Measurements from ENCODE around the gene KLHL13.
"Not testable (repeated sequence)": the region's sequence is repeated elsewhere in the genome, so short reads cannot be mapped to it uniquely, and the experiment has no call there.

The KLHL13 gene

DNA sequence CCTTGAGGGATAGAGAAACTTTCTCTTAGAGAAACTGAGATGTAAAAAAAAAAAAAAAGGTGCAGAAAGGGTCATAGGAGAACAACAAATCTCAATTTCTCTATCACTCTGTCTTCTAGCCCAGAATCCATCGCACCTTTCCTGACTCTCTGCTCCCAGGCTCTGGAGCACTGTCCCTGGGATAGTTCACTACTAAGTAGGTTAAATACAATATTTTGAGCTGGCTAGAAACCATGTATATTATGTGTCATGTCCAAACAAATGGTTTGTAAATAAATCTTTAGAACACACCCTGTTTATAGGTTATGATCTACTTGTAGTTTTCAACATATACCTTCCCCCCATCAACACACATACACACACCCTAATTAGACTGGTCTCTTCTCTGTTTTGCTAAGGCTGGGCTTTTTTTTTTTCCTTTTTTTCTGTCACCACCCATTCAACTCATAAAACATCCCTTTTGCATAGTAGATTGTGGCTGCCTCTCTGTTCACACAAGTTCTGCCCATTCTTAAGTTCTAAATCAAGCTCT is 124.4 kb downstream of the KLHL13 start:
- DNase-seq (ENCODE audit: low read depth), result no peak

DNA sequence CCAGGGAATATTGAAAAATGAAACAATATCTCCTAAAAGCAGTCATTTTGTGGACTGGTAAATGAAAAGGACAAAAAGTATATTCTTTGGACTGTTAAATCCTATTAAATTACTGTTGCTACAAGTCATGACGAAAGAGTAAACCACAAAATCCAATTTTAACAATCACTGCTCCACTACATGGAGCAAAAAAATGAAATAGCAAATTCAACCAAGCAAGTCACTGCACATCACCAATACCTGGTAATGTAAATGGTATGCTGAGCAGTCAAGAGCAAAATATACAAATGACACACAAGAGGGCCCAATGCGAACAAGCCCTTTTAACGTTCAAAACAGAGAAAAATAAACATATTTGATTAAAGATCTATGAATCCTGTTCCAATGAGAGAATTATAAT is 126.2 kb downstream of the KLHL13 start:
- DNase-seq (ENCODE audit: low read depth), result no peak

DNA sequence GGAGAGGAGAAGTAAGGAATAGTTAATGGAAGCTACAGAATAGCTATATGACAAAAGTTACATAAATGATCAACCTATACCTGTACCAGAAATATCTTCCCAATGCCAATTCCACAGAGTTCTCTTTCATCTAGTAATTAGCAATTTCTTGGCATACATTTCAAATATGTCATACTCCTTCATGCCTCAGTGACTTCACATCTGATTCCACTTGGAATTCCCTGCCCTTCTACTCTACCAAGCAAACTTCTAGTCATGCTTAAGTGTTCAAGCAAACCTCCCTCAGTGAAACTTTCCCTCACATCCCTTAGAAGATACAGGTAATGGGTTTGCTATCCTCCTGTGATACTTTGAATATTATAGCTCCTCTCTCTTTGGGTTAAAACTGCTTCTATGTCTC is 127.1 kb downstream of the KLHL13 start:
- no peak for DNase-seq (ENCODE audit: low read depth)

DNA sequence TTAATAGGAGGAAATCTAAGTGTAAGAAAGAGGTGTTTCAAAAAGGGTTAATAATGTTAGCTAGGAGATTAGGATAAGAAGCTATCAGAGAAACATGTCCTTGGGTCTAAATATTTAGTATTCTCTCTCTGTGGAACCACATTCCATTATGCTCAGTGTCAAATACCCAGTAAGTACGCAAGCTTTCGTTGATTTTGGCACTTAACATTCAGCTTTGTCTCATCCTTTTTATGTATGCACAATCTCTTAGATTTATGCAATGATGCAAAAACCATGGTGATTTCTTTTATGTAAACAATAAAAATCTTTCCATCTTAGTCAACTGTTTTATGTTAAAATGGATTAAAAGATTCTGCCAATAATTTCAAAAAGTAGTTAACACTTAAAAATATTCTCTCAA is 129.2 kb downstream of the KLHL13 start:
- DNase-seq (ENCODE audit: low read depth), result no peak

DNA sequence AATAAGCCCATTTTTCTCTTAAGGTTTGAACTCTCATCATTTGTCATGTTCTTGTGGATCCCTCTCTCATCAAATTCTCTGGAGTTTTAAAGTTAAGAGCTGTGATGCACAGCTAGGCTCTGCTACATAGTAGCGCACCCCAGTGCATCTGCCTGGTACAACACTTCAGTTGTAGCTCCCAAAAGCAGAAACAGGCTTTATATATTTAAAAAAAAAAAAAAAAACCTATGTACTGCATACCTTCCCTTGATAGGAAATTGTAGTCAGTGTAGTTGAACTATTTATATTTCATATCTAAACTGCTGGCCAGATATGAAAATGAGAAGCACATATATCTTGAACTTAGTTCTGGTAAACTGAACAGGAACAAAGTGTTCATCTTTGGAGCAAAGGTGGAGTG is 131.4 kb downstream of the KLHL13 start:
- DNase-seq (ENCODE audit: low read depth), result no peak

DNA sequence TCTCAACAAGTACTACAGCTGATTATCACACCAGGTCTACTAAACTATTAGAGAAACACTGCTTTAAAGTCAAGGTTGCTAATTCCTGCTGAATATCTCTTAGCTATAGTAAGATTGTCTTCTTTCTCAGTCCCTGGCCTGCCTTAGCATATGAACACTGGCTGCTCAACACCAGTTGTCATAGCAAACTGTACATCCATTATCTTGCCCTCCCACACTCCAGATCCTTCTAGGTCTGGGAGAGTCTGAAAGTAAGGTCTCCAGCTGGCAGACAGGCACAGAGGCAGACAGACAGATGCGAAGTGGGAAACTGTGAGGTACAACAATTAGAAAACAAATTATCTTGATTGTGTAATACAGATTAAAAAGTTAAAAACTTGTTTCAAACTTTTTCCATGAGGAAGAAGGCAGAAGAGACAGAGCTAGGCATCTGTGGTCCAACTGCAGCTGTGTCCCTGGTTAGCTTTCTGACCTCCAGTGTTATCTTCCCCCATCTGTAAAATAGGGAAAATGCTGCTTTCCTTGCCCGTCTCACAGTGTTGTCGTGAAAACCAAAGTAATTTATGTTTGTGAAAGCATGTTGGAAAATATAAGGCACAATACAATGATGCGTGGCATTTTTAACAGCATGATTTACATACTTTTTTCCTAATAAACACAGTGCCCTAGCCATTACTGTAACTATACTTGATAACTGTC is 133.8 kb downstream of the KLHL13 start:
- DNase-seq (ENCODE audit: low read depth), result no peak

DNA sequence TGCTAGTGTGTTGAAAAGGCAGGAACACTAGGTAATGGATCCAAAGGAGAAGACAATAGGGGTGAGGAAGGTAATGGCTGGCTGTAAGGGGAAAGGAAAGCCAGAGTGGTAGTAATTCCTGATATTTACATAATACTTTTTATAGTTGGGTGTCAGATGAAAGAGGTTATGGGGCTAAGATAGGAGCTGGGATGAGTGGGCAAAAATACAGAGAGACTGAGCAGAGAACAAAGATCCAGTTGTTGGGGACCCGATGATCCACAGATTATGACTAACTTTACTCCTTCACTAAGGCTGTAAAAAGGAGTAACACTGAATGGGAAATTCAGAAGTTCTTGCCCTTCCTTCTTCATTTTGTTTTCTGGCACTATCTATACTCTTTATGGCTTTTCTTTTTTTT is 138.2 kb downstream of the KLHL13 start:
- no peak for DNase-seq (ENCODE audit: low read depth)

DNA sequence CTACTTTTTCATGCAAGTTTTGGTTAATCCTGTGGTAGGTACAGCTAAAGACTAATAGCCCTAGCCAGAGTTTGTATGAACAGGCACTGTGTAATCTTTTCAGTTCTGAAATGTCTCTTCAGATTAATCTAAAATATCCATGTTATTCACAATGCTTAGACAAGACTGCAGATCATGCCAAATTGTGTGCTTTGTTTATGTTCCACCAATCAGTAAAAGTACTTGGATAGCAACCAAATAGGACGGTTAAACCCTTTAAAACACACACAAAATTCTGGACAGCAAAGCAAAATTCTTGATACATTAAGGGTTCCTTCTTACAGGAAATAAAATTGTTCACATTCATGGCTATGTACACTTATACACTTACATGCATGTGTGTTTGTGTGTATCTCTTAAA is 139.1 kb downstream of the KLHL13 start:
- DNase-seq (ENCODE audit: low read depth), result no peak

DNA sequence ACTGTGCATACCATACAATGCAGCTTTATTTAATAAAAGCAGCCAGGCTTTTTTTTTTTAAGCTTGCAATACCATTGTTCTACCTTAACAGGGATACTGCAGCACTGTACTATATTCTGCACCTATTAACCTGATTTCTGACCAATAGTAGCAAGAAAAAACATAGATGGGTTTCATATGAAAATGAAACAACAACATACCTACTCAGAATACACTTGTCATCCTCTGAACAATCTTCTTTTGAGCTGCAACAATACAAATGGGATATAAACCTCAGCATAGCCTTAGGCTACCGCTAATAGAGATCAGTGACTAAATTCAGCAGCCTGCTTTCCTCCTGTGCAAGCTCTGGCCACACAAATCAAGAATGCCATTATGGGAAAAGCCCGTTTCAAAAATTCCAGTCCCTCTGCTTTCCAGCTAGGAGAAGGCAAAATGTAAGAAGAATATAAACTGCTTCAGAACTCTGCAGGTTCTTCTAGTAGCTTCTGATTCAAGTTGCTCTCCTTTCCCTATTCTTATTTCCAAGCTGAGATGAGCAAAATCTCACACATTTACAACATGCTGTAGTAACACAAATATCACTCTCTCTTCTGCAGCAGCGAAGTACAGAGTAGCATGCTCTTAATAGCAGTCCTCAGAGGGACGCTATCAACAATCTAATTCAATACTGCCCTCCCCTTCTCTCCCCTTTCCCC is 143.4 kb downstream of the KLHL13 start:
- DNase-seq (ENCODE audit: low read depth), result no peak

DNA sequence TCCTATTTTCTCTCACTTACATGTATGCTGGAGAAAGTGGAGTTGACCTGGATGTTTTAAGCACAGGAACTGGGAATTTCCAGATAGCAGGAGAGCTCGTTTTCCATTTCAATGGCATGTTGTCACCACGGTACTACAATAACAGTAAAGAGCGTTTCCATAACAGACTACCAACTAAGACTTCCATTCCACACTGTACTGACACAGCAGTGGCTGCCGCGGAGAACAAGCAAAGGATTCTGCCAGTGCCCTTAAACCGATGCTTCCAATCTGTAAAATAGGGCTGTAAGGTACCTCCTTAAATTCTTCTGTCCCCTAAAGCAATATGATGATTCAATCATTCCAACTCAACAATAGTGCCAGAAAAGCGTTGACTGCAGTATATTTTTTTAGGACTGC is 143.9 kb downstream of the KLHL13 start:
- no peak for DNase-seq (ENCODE audit: low read depth)

DNA sequence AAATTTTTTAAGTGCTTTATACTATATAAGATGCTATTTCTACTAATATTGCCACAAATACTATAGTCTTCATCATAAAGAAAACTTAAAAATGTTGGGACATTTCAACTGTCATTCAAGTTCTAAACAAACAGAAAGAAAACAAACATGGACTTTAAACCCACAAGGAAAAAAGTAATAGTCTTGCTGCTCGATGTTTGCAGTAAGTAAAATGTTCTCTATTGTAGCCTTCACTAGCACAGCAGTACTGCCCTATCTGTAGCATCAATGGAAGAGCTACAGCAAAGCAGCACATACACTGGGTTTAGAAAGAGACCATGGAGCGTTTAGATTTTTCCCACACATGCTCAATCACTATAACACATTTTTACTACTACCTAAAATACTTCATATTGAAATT is 146.8 kb downstream of the KLHL13 start:
- no peak for DNase-seq (ENCODE audit: low read depth)

DNA sequence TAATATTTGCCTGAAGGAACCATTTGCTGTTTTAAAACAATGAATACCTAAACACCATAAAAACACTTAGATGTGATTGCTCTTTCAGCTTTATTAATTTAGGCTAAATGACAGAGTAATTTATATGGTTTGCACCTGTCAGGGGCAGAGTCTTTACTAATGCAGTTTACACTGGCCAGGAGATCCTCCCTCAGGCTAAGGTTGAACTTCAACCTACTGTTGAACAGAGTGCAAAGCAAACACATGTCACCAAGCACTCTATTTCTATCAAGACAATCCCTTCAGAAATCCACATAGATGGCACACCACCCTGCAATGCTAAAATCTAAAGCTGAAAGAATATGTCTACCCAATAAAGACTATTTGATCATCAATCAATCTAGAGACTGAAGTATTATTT is 147.3 kb downstream of the KLHL13 start:
- DNase-seq (ENCODE audit: low read depth), result no peak

DNA sequence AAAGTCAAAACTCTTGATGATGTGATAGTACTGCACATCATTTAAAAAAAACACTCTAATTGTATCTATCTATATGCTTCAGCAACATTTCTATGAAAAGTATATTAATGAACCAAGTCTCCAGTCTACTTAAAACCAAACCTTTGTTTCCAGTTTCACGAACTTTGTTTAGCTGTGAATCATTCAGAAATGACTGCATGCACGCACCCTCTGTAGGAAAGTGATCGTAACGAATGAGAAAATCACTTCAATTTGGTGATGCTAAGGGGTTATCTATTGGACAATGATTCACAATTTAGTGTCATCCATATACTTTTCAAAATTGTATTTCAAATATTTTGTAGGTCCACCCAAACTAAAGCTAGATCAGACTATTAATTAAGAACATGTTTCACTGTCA is 157.6 kb downstream of the KLHL13 start:
- no peak for DNase-seq (ENCODE audit: low read depth)

DNA sequence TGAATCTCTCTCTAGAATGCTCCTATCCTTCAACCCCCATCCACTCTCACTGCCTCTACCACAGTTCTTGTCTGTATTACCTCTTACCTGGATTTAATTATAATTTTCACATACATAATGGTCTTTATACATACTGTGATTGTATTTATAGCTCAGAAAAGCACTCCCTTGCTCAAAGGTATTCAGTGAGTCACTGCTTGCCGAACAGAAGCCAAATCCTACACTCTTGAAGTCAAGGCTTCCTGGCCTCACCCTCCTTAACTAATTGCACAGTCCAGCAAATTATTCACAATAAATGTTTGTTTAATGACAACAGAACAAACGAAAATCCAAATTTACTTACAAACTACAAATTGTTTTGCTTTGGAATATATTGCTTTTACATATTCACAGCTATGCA is 159.5 kb downstream of the KLHL13 start:
- no peak for DNase-seq (ENCODE audit: low read depth)

DNA sequence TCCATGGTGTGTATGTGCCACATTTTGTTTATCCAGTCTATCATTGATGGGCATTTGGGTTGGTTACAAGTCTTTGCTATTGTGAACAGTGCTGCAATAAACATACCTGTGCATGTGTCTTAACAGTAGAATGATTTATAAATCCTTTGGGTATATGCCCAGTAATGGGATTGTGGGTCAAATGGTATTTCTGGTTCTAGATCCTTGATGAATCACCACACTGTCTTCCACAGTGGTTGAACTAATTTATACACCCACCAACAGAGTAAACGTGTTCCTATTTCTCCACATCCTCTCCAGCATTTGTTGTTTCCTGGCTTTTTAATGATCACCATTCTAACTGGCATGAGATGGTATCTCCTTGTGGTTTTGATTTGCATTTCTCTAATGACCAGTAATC is 177.3 kb downstream of the KLHL13 start:
- not testable (repeated sequence) for DNase-seq (ENCODE audit: low read depth)

DNA sequence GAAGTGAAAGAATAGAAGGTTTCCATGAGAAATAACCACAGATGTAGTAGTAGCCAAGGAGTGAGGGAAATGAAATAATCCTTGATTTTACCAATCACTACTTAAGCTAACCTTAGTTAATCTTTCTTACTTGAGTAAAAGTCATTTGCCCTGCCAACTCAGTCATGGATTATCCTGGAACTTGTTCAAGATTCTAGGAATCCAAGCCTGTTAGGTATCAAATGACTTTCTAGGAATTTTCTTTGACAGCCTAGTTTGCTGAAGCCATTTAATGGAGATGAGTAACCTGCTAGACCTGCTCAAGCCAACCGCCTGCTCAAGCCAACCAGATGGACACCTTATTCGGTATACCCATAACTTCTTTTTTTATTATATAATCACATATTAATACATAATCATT is 180.5 kb downstream of the KLHL13 start:
- DNase-seq (ENCODE audit: low read depth), result no peak

DNA sequence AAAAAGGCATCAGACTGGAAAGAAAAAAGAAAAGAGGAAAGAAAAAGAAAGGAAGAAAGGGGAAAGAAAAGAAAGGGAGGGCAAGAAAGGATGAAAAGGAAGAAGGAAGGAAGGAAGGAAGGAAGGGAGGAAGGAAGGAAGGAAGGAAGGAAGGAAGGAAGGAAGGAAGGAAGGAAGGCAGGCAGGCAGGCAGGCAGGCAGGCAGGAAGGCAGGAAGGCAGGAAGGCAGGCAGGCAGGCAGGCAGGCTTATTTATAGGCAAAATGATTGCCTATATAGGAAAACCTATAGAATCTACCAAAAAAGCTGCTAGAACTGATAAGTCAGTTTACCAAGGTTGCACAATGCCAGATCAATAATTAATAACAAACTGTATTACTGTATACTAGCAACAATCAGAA is 186.5 kb downstream of the KLHL13 start:
- not testable (repeated sequence) for DNase-seq (ENCODE audit: low read depth)

DNA sequence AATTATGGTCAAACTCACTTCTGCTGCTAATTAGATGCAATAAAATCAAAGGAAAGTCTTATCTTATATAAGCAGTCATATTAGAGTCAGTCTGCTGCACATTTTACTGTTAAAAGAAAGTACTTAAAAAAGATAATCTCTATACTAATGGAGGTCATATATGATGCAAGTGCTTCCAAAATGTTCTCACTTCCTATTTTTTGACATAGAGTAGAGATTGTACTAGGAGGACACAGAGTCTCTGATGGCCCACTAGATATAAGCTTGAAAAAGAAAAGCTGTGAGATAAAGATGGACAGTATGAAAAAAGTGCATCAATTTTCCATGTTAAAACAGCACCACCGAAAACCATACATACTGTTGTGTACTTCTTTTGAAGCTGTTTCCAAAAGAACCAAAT is 196.9 kb downstream of the KLHL13 start:
- no peak for DNase-seq (ENCODE audit: low read depth)

DNA sequence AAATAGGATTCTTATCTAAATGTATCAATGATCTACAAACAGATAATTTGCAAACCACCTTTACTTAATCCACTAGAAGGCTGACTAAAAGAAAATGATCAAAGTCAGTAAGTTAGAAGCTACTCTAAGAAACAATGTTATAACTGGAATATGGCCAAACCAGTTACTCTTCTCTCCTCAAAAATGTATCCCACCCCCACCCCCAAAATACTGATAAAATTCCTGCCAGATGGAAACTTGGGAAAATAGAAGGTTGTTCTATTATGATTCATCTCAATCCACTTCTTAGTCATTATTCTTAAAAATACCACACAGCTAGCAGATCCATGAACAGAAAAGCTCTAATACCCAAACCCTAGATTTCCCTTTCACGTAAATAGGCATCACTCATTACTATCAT is 206.4 kb downstream of the KLHL13 start:
- no peak for DNase-seq (ENCODE audit: low read depth)

DNA sequence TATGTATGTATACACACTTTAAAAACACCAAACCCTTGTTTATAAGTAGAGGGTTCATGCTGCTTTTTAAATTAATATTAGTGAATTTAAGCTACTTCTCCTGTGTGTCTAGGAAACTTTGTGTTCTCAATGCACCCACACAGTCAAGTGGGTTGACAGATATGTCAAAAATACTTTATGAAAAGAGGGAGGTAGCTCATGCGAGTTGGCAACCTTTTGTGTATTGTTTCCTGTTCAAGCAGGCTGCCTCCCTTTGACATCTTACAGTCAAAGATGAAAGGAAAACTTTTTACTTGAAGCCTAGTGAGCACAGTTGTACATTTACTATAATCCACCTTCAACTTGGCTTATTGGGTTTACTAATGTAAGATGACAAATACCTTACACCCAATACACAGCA is 218.4 kb downstream of the KLHL13 start:
- DNase-seq (ENCODE audit: low read depth), result no peak

DNA sequence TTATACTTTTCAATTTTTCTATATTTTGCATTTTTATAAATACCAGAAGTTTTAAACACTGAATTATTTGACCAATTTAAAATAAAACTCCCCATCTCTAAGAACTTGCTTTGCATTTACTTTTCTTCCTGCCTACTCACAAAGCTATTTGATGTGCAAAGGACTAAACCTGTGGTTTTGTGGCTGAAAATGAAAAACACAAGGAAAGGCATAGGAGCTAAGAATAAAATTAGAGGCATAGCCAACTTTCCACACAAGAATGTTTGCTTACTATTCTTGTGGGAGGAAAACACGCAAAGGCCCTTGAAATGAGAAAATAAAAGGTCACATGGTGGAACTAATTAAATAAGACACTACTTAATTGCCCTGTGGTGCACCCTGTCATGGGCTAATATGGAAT is 221.2 kb downstream of the KLHL13 start:
- no peak for DNase-seq (ENCODE audit: low read depth)

DNA sequence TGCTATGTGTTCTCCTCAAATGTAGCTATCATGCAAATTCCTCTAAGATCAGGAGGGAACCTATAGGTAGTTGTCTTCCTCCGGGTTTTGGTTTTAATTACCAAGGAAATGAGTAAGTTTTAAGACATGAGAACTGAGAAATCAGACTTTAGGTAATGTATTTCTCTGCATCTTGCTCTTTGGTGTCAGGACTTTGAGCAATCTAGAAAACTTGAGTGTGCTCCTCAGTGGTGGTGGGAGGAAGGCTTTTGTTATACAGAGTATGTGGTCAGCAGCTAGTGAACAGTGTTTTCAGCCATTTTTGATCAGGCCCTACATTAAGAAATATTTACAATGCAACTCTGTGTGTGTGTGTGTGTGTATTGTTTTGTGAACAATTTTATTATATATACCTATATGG is 224.1 kb downstream of the KLHL13 start:
- DNase-seq (ENCODE audit: low read depth), result no peak

DNA sequence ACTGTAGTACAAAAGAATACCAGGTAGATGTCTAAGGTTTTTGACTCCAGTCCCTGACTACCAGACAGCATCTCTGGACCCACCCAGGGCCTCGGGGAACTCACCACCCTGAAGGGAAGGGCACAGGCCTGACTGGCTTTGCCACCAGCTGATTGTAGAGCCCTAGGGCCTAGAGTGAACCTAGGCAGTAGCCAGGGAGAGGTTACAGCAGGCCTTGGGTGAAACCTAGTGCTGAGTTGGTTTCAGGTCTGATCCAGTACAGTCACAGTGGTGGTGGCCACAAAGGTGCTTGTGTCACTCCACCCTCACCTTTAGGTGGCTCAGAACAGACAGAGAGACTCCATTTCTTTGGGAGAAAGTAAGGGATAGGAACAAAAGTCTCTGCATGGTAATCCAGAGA is 244.8 kb downstream of the KLHL13 start:
- DNase-seq (ENCODE audit: low read depth), result no peak

DNA sequence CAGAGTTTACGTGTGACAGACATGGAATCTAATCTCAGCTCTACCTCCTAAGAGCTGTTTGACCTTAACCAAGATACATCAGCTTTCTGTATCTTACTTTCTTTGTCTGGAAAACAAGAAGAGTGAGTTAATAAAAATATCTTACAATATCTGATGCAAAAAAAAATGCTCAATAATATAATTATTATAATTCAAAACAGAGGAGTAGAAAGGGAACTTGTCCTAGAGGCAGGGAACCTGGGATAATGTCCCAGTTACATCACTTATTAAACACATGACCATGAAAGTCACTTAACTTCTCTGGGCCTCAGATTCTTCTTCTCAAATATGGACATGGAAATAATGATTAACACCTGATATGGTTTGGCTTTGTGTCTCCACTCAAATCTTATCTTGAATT is 256.1 kb downstream of the KLHL13 start:
- no peak for DNase-seq (ENCODE audit: low read depth)

All from stimulated activated CD8-positive, alpha-beta memory T cell treated with anti-CD3 and anti-CD28 coated beads, Interleukin-7, amount 100 ng/mL, for 24 hours (primary cell).